Body of pancreas (tissue), 4 donors: Measurements from ENCODE around the gene RPL41.

Source experiments
- POLR2A ChIP-seq, 3 donors: fragments of 450-650 bp; IDR thresholded peaks; one replicate each; pipeline ENCODE4 v1.6.1; 2016; ENCODE audit warnings: antibody characterized with exemption in 3 of 3, mild to moderate bottlenecking in 2 of 3
- TF ChIP-seq, protein P1 (sequence below), 7 experiments: fragments of 450-650 bp in 4 of 7; fragments of 200-600 bp in 3 of 7; sonication (generic) in 3 of 7; IDR thresholded peaks; one replicate each; pipeline ENCODE4 v1.5.1; 2016 to 2019; ENCODE audit warnings: antibody characterized with exemption in 7 of 7

- TF ChIP-seq, protein P1, sequence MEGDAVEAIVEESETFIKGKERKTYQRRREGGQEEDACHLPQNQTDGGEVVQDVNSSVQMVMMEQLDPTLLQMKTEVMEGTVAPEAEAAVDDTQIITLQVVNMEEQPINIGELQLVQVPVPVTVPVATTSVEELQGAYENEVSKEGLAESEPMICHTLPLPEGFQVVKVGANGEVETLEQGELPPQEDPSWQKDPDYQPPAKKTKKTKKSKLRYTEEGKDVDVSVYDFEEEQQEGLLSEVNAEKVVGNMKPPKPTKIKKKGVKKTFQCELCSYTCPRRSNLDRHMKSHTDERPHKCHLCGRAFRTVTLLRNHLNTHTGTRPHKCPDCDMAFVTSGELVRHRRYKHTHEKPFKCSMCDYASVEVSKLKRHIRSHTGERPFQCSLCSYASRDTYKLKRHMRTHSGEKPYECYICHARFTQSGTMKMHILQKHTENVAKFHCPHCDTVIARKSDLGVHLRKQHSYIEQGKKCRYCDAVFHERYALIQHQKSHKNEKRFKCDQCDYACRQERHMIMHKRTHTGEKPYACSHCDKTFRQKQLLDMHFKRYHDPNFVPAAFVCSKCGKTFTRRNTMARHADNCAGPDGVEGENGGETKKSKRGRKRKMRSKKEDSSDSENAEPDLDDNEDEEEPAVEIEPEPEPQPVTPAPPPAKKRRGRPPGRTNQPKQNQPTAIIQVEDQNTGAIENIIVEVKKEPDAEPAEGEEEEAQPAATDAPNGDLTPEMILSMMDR (IDR thresholded peaks at IDR 0.05): no peak
- TF ChIP-seq POLR2A (IDR thresholded peaks at IDR 0.05): peak in 1 of 3 donors; percentile 7
Observed at GRCh38 chr12:56146492-56147460, 30.3 kb downstream of the RPL41 start.
